Activated T-cell treated with anti-CD3 and anti-CD28 coated beads, Interleukin-2, amount 50 U/mL, for 4 hours (primary cell): ENCODE data around the gene TAF10. TPM values are rescaled to one million over a fixed set of nuclear protein-coding genes. Genes with fewer than 3 reads are reported as not detected.

Source experiments
- ATAC-seq, 2 donors: fragments of 200-7000 bp; cut with Tn5 transposase; one replicate each; pipeline ENCODE4 v1.10.0; 2021
- DNase-seq: peaks from one replicate; pipeline ENCODE4 v3.0.0-alpha.2; 2020
- H3K27me3 Mint-ChIP-seq: one replicate; pipeline ENCODE4 v1.8.0; 2021; ENCODE audit warnings: low read depth, mixed read lengths
- H3K36me3 Mint-ChIP-seq: one replicate; pipeline ENCODE4 v1.8.0; 2022; ENCODE audit warnings: mixed read lengths; ENCODE audit not compliant: insufficient read depth
- H3K4me1 Mint-ChIP-seq: one replicate; pipeline ENCODE4 v1.8.0; 2021; ENCODE audit warnings: low read depth, mixed read lengths
- H3K4me3 Mint-ChIP-seq: one replicate; pipeline ENCODE4 v1.8.0; 2021; ENCODE audit warnings: mild to moderate bottlenecking, moderate library complexity, mixed read lengths
- H3K9me3 Mint-ChIP-seq: one replicate; pipeline ENCODE4 v1.8.0; 2021; ENCODE audit warnings: mixed read lengths
- total RNA-seq, 3 donors: library from RNA; stranded (reverse); gene quantifications; one replicate each; pipeline ENCODE4 v1.2.1, GENCODE V29; 2021

The TAF10 gene
- total RNA-seq, 3 donors from 2014 or later: 163 to 191 (median 188) TPM

GRCh38 chr11:6623391-6624363 lies 11.7 kb upstream of the TAF10 start:
- DNase-seq (no peak), ATAC-seq (no peak)
- Mint-ChIP-seq H3K27me3 (no peaks in the 10 kb centered on the region), H3K4me3 (no peak overlapping the region), H3K4me1 (peaks cover 21% of the 10 kb centered on the region), H3K36me3 (peaks cover 4% of the 10 kb centered on the region), H3K9me3 (no peaks in the 10 kb centered on the region)

- DNase-seq: no peak
- no peak overlapping the region for H3K4me3 Mint-ChIP-seq
- H3K27me3 Mint-ChIP-seq: no peaks in the 10 kb centered on the region
- no peak for ATAC-seq
- H3K4me1 Mint-ChIP-seq: peaks cover 12% of the 10 kb centered on the region
- H3K36me3 Mint-ChIP-seq: peaks cover 4% of the 10 kb centered on the region
- H3K9me3 Mint-ChIP-seq: no peaks in the 10 kb centered on the region
These were observed 10.5 kb upstream of the TAF10 start for GRCh38 chr11:6622261-6623171.

- peaks cover 4% of the 10 kb centered on the region for H3K36me3 Mint-ChIP-seq
- H3K4me3 Mint-ChIP-seq: no peak overlapping the region
- no peaks in the 10 kb centered on the region for H3K27me3 Mint-ChIP-seq
These were observed 9.7 kb upstream of the TAF10 start for GRCh38 chr11:6621711-6622211.

GRCh38 chr11:6620636-6621035 lies 8.6 kb upstream of the TAF10 start:
- DNase-seq (no peak), ATAC-seq (no peak)
- Mint-ChIP-seq H3K27me3 (no peaks in the 10 kb centered on the region), H3K36me3 (peaks cover 8% of the 10 kb centered on the region), H3K4me3 (no peak overlapping the region), H3K9me3 (no peaks in the 10 kb centered on the region), H3K4me1 (peaks cover 8% of the 10 kb centered on the region)

More at GRCh38 chr11:6621711-6622211, 9.7 kb upstream of the TAF10 start:
- Mint-ChIP-seq H3K9me3 (no peaks in the 10 kb centered on the region), H3K4me1 (peaks cover 4% of the 10 kb centered on the region)
- ATAC-seq (no peak), DNase-seq (no peak)

- DNase-seq (peak; percentile 87), ATAC-seq (peak; percentile 96)
- Mint-ChIP-seq H3K9me3 (no peaks in the 10 kb centered on the region), H3K27me3 (no peaks in the 10 kb centered on the region), H3K36me3 (peaks cover 13% of the 10 kb centered on the region), H3K4me3 (no peak within 1 kb of the TSS), H3K4me1 (peaks cover 9% of the 10 kb centered on the region)
These were observed 7.2 kb upstream of the TAF10 start, which contains the start of gene TPP1 for GRCh38 chr11:6619004-6619745. TPP1 (minus strand) TSS chr11:6619422; CDS start chr11:6619400, 22 bp downstream.

- peak; percentile 65 for DNase-seq
- Mint-ChIP-seq H3K4me3 (no peak overlapping the region), H3K9me3 (no peaks in the 10 kb centered on the region), H3K36me3 (peaks cover 13% of the 10 kb centered on the region), H3K4me1 (peaks cover 9% of the 10 kb centered on the region), H3K27me3 (no peaks in the 10 kb centered on the region)
- ATAC-seq: peak; percentile 41 to 59
These were observed 6.3 kb upstream of the TAF10 start for GRCh38 chr11:6618117-6619003.

- H3K36me3 Mint-ChIP-seq: peaks cover 13% of the 10 kb centered on the region
- H3K4me1 Mint-ChIP-seq: peaks cover 9% of the 10 kb centered on the region
- H3K9me3 Mint-ChIP-seq: no peaks in the 10 kb centered on the region
- ATAC-seq (no peak), DNase-seq (no peak)
- no peaks in the 10 kb centered on the region for H3K27me3 Mint-ChIP-seq
- no peak overlapping the region for H3K4me3 Mint-ChIP-seq
These were observed 5.3 kb upstream of the TAF10 start for GRCh38 chr11:6617315-6617781.

- H3K4me1 Mint-ChIP-seq: peaks cover 9% of the 10 kb centered on the region
- no peaks in the 10 kb centered on the region for H3K9me3 Mint-ChIP-seq
- ATAC-seq (no peak), DNase-seq (no peak)
- no peaks in the 10 kb centered on the region for H3K27me3 Mint-ChIP-seq
- H3K4me3 Mint-ChIP-seq: peak overlapping the region; percentile 24
- peaks cover 13% of the 10 kb centered on the region for H3K36me3 Mint-ChIP-seq
These were observed 4.7 kb upstream of the TAF10 start for GRCh38 chr11:6616596-6617250.

- peaks cover 17% of the 10 kb centered on the region for H3K36me3 Mint-ChIP-seq
- no peaks in the 10 kb centered on the region for H3K9me3 Mint-ChIP-seq
- H3K27me3 Mint-ChIP-seq: no peaks in the 10 kb centered on the region
- ATAC-seq: no peak
- no peak overlapping the region for H3K4me3 Mint-ChIP-seq
- H3K4me1 Mint-ChIP-seq: peaks cover 15% of the 10 kb centered on the region
- DNase-seq: no peak
These were observed 4.0 kb upstream of the TAF10 start for GRCh38 chr11:6615882-6616585.

- Mint-ChIP-seq H3K4me1 (peaks cover 24% of the 10 kb centered on the region), H3K9me3 (no peaks in the 10 kb centered on the region), H3K4me3 (no peak overlapping the region), H3K36me3 (peaks cover 19% of the 10 kb centered on the region), H3K27me3 (no peaks in the 10 kb centered on the region)
- DNase-seq (no peak), ATAC-seq (no peak)
These were observed 3.0 kb upstream of the TAF10 start for GRCh38 chr11:6615046-6615445.

- Mint-ChIP-seq H3K27me3 (no peaks in the 10 kb centered on the region), H3K36me3 (peaks cover 25% of the 10 kb centered on the region), H3K9me3 (no peaks in the 10 kb centered on the region), H3K4me3 (no peak overlapping the region), H3K4me1 (peaks cover 30% of the 10 kb centered on the region)
- DNase-seq (no peak), ATAC-seq (no peak)
These were observed 2.4 kb upstream of the TAF10 start for GRCh38 chr11:6614446-6614845.

- Mint-ChIP-seq H3K4me3 (no peak overlapping the region), H3K9me3 (no peaks in the 10 kb centered on the region), H3K36me3 (peaks cover 33% of the 10 kb centered on the region), H3K27me3 (no peaks in the 10 kb centered on the region), H3K4me1 (peaks cover 35% of the 10 kb centered on the region)
- ATAC-seq: no peak
- no peak for DNase-seq
These were observed 1.5 kb upstream of the TAF10 start for GRCh38 chr11:6613496-6613895.
